HG03432 (cell line): ENCODE results near the gene C1orf174.
"Not testable (repeated sequence)": the region's sequence is repeated elsewhere in the genome, so short reads cannot be mapped to it uniquely, and the experiment has no call there.

Experiments used
- ATAC-seq: cut with Tn5 transposase; IDR thresholded peaks from one replicate; pipeline ENCODE4 v1.9.1; 2021; ENCODE audit warnings: mild to moderate bottlenecking, moderate library complexity; ENCODE audit not compliant: unreplicated experiment

C1orf174 gene

DNA sequence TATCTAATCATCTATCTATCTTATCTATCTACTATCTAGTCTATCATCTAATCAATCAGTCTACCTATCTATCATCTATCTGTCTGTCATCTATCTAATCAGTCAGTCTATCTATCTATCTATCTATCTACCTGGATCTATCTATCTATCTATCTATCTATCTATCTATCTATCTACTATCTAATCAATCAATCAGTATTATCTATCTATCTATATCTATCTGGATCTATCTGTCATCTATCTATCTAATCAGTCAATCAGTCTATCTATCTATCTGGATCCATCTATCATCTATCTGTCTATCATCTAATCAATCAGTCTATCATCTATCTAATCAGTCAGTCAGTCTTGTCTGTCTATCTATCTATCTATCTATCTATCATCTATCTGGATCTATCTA lies 26.9 kb upstream of the C1orf174 start:
- ATAC-seq = no peak

GRCh38 chr1:3925762-3926161 lies 25.7 kb upstream of the C1orf174 start:
- ATAC-seq = no peak

GRCh38 chr1:3925256-3925655 lies 25.2 kb upstream of the C1orf174 start:
- no peak for ATAC-seq

DNA sequence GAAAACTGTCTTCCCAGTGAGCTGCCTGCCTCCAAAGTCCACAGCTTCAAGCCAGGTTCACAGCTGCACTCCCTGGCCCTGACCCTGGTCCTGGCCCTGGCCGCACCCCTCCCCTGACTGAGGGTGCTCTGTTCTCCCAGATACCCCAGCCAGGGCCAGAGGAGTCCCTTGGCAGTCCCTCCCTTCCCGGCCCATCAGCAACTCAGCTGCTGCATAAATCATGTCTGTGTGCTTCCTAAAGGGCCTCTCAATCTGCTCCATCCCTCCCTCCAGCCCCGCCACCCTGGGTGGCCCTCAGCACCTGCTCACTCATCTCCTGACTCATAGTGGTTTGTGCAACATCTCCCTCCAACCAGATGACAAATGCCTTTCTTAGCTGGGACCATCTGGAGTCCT lies 24.8 kb upstream of the C1orf174 start:
- ATAC-seq = no peak

DNA sequence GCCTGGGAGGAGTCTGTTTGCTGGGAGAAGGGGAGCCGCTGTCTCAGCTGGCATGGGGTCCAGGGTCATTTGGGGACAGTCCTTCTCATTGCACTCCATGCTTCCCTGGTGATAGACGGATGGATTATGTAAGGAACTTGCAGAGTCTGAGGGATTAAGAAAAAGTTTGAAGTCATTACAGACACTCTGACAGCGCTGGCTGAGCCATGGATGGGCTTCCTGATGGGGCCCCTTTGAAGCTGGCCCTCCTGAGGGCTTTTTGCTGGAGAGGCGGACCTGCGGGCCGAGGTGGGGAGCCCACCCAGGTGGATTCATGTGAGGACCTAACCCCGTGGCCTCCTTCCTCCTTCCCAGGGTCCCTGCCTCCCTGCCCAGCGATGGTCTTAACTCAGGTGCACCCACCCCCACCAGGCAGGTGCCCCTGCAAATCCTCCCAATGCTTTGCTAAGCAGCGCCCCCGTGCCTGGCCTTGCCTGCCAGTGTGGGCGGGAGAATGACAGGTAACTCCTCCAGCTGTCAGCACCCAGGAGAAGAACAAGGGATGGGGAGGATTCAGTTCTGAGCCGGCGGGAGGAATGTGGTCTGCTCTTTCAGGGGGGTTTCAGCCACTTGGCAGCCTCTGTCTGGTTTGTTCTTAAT lies 24.2 kb upstream of the C1orf174 start:
- no peak for ATAC-seq

DNA sequence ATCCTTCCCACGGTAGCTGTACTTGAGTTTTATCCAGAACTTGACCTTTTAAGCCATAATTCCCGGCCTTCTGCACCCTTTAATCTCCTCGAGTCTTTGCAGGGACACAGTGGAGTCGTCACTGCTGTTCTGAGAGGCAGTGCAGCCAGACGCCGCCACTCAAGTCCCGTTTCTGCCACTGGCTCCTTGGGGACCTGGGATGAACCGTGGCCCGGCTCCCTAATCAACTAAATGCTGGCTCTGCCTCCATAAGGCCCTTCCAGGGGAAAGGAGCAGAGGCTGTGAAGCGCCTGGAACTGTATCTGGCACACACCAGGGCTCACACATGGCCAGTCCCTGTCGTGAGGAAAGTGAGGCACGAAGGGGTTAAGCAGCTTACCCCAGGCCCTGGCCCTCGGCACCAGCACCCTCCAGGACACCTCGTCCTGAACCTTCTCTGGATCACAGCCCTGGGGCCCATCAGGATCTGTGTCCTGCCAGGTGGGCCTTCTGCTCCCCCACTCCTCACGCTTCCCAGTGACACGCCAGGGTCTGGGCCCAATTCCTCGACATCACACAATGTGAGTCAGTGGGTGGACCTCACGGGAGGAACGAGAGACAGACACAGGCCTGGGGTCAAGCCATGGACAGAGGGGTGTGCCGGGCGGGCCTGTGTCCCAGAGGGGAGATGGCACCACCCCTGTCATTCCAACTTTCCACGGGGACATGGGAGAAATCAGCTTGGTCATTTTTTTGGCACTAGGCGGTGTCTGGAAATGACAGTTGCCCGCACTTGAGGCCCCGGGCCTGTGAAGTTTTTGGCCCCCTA lies 23.5 kb upstream of the C1orf174 start:
- no peak for ATAC-seq

- ATAC-seq = no peak
Observed at GRCh38 chr1:3922851-3923250, 22.8 kb upstream of the C1orf174 start.

DNA sequence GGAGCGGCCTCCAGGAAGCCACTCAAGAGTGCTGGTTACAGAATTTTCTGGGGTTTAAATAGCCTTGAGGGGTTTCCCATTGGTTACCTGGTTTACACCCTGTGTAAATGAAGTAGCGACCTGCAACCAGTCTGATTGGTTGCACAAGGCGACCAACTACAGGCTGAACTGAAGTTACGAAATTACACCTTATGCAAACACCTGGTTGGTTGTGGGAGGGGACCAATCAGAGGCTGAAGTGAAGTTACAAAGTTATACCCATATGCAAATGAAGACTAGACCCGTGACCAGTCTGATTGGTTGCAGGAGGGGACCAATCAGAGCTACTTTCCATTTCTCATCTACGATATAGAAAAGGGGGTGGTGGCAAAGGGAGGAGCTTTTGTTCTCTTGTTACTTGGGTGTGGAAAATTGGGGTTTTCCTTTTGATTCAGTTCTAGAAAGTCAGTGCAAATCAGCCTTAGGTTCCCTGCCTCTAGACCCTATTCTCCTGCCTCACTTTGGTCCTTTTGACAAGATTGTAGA lies 22.2 kb upstream of the C1orf174 start:
- ATAC-seq = no peak

DNA sequence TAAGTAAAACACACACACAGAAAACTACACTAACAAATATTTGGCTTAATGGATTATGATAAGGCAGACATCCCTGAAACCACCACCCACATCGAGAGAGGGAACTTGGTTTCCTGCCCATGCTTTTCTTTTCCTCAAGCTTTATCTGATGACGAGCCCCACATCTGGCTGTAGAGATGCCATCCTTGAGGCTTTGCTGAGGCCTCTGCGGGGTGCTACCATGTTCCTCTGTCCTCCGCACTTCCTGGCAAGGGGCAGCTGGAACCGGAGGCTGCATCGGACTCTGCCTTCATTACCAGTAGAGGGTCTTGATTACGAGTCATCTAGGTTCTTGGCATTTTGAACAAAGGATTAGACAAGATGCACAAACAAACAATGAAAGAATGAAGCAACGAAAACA lies 21.7 kb upstream of the C1orf174 start:
- no peak for ATAC-seq

GRCh38 chr1:3919706-3920105 lies 19.6 kb upstream of the C1orf174 start:
- ATAC-seq = no peak

DNA sequence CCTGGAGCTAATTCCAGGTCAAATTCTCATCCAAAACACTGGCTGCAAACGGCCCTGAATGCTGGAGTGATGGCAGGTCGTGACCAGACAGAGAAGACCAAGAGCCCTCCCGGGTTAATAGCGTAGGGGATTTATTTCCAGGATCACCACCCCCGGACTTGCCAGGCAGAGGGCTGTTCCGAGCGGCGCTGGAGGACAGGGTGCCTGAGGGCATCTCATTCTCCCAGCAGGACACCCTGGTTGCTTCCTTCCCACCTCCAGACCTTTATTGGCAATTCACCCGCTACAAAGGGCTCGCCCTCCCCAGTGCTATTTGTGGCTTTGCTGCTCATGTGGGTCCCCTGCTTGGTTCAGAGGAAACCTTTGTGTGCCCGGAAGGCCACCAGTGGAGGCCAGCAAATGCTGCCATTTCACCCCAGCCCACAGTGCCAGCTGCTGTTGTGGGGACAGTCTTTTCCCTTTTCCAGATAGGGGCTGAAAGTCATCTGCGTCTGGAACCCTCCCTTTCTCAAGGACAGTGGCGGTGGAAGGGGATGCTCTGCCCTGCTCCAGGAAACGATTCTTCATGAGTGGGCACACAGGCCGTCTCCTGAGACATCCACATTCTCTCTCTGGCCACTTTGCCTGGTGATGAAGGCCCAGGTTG lies 19.0 kb upstream of the C1orf174 start:
- no peak for ATAC-seq

- not testable (repeated sequence) for ATAC-seq
Observed at GRCh38 chr1:3918359-3918758, 18.3 kb upstream of the C1orf174 start.

- ATAC-seq = no peak
Observed at GRCh38 chr1:3917761-3918160, 17.7 kb upstream of the C1orf174 start.

DNA sequence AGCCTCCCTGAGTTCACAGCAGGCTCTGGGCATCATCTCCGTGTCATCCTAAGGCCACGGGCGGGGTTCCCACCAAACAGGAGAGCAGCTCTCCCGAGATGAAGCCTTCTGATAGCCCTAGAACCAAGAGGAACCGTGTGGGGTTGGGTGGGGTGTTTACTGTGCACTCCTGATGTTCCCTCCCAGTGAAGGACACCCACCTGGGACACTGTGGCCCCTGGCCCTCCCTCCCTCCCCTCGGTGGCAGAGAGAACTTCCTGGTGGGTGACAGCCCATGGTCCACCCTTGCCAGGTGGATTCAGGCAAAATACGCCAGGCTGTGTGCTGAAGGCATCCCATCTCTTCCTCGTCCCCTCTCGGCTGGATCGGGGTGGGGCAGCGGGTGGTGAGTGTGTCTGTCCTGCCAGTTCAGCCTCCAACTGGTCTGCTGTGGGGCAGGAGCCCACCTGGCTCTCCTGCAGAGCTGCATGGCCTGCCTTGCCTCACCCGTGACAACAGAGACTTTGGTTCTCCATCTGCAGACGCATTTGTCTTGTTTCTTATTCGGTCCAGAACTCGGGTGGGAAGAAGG lies 15.6 kb upstream of the C1orf174 start:
- ATAC-seq = no peak

- ATAC-seq = no peak
Observed at GRCh38 chr1:3914911-3915310, 14.8 kb upstream of the C1orf174 start.

GRCh38 chr1:3914331-3914851 lies 14.3 kb upstream of the C1orf174 start:
- no peak for ATAC-seq

- ATAC-seq = no peak
Observed at GRCh38 chr1:3912809-3913685, 13.0 kb upstream of the C1orf174 start.

GRCh38 chr1:3911981-3912808 lies 12.1 kb upstream of the C1orf174 start:
- ATAC-seq = no peak
